Cardiac septum (tissue), 1 donor: ENCODE measurements around the gene CYFIP2. TPM values are rescaled to one million over a fixed set of nuclear protein-coding genes. Genes with fewer than 3 reads are reported as not detected.

ENCODE experiments used
- DNase-seq: peaks from one replicate; pipeline ENCODE4 v3.0.0-alpha.2; 2020; ENCODE audit warnings: low spot score
- intact Hi-C: fragments of 100-400 bp; cut with DNase I; formaldehyde crosslinking; loops from one replicate; pipeline ENCODE4 v1.14.0; 2022
- total RNA-seq: library from RNA; stranded (reverse); fragmentation: NEBNext Ultra II Directional; extraction: Animal tissue kit (Norgen Biotek cat#: 25700); gene quantifications from one replicate; pipeline ENCODE4 v1.2.1, GENCODE V29; 2021
- donor health status: DM: no; HTN: no; CAD: no.

CYFIP2 gene
- total RNA-seq, 1 donor from 2014 or later: 23.1 TPM

DNA sequence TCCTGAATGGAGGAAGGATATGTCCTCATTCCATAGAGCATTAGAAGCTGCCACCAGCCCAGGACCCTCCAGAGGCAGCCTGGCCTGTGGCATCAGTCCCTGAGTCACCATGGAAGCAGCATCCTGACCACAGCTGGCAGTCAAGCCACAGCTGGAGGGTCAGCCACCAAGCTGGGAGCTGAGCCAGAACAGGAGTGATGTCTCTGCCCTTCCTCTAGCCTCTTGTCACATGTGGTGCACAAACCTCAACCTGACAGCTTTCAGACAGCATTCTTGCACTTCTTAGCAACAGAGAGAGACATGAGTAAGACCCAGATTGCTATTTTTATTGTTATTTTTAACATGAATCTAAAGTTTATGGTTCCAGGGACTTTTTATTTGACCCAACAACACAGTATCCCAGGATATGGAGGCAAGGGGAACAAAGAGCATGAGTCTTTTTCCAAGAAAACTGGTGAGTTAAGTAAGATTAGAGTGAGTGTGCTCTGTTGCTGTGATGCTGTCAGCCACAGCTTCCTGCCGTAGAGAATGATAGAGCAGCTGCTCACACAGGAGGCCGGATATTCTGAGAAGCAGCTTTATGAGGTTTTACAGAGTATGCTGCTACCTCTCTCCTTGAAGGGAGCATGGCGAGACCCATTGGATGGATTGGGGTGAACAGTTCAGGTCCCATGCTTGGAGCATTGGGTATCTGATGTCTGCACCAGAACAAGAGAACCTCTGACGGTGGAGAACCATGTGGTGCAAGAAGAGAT lies 13.0 kb upstream of the CYFIP2 start:
- DNase-seq: no peak
- intact Hi-C loops: loop anchor here (2.0 kb wide), 1 partner anchor 60 kb away; no protein-coding TSS in a partner anchor

GRCh38 chr5:157253547-157253946 lies 12.4 kb upstream of the CYFIP2 start:
- peak; percentile 54 for DNase-seq
- intact Hi-C loops: loop anchor here (2.0 kb wide), 1 partner anchor 59 kb away; no protein-coding TSS in a partner anchor

DNA sequence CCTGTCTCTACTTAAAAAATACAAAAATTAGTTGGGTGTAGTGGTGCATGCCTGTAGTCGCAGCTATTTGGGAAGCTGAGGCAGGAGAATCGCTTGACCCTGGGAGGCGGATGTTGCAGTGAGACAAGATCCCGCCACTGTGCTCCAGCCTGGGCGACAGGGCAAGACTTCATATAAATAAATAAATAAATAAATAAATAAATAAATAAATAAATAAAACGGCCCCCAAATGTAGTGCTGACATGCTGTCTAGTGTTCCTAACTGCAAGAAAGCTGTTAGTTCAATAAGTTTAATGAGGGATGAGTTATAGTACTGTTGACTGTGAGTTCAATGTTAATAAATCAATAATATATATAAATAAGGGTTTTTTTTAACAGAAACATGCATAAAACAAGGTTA lies 7.5 kb upstream of the CYFIP2 start:
- DNase-seq: no peak
- intact Hi-C loops: no loop called here

DNA sequence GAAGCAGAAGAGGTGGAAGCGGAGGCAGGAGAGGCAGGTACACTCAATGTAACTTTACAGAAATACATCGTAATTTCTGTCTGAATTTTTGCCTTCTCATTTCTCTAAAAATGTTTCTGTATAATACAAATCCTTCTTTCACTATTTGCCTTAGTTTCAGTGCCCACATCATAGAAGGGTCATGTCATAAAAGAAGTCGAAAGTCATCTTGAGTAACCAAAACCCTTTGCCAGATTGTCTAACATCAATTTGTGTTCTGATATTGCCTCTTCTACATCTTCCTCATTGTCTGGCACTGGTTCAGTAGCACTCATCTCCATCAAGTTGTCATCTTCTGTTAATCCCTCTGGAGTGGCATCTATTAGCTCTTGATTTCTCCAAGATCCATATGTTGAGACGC lies 6.2 kb upstream of the CYFIP2 start:
- intact Hi-C loops: no loop called here
- DNase-seq: no peak

- intact Hi-C loops: no loop called here
- no peak for DNase-seq
Observed at GRCh38 chr5:157263496-157264090, 2.3 kb upstream of the CYFIP2 start.

- no peak for DNase-seq
- intact Hi-C loops: no loop called here
Observed at GRCh38 chr5:157266286-157267007, 524 bp downstream of the CYFIP2 start.

- intact Hi-C loops: no loop called here
- no peak for DNase-seq
Observed at GRCh38 chr5:157267025-157267424, 1.1 kb downstream of the CYFIP2 start.

DNA sequence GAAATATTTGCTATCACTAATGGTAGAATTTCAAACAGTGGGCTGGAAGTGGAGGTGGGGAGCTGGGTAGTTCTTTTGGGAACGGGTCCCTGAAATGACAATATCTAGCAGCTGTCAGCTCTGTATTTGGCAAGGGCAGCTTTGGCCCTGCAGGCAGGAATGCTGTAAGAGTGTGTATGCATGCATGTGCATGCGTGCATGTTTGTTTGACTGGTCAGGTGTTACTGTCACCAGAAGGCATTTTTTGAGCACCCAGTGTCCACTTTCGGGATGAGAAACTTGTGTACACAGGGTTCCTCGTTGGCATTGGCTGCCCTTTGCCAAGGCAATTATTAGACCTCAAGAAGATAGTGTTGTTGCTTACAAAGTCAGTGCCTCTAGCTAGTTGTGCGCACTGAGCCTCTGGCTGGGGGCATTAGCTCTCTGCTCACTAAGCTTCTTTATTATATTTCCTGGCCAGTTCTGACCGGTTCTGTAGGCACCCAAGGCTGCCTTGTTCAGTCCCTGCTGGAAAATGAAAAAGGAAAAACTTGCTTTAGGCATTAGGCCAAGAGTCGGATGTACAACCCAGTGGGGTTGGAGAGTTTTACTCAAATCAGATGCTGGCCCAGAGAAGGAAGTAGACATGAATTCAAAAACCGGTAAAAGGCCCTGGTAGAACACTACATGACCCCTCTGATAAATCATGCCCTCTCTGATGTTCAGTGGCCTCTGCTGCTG lies 2.0 kb downstream of the CYFIP2 start:
- intact Hi-C loops: no loop called here
- DNase-seq: no peak

- no peak for DNase-seq
- intact Hi-C loops: no loop called here
Observed at GRCh38 chr5:157269165-157269671, 3.3 kb downstream of the CYFIP2 start.

GRCh38 chr5:157269761-157270272 lies 3.9 kb downstream of the CYFIP2 start:
- intact Hi-C loops: no loop called here

GRCh38 chr5:157270771-157271170 lies 4.8 kb downstream of the CYFIP2 start:
- no peak for DNase-seq
- intact Hi-C loops: no loop called here

More at GRCh38 chr5:157269761-157270272, 3.9 kb downstream of the CYFIP2 start:
- DNase-seq: no peak

GRCh38 chr5:157271740-157272271 lies 5.9 kb downstream of the CYFIP2 start:
- DNase-seq: peak; percentile 86
- intact Hi-C loops: no loop called here

GRCh38 chr5:157273131-157273556 lies 7.2 kb downstream of the CYFIP2 start:
- intact Hi-C loops: no loop called here
- DNase-seq: no peak

DNA sequence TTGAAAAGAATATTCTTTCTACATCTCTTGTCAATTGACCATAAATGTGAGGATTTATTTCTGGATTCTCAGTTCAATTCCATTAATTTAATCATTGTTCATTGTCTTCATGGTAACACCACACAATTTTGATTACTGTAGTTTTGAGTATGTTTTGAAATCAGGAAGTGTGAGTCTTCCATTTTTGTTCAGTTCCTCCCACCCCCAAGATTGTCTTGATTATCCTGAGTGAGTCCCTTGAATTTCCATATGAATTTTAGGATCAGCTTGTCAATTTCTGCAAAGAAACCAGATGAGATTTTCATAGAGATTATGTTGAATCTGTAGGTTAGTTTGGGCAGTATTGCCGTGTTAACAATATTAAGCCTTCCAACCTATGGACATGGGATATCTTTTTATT lies 9.5 kb downstream of the CYFIP2 start:
- DNase-seq: no peak
- intact Hi-C loops: no loop called here

GRCh38 chr5:157278319-157279037 lies 12.6 kb downstream of the CYFIP2 start:
- intact Hi-C loops: no loop called here

GRCh38 chr5:157279605-157280239 lies 13.8 kb downstream of the CYFIP2 start:
- DNase-seq: no peak
- intact Hi-C loops: no loop called here

More at GRCh38 chr5:157278319-157279037, 12.6 kb downstream of the CYFIP2 start:
- DNase-seq: no peak

DNA sequence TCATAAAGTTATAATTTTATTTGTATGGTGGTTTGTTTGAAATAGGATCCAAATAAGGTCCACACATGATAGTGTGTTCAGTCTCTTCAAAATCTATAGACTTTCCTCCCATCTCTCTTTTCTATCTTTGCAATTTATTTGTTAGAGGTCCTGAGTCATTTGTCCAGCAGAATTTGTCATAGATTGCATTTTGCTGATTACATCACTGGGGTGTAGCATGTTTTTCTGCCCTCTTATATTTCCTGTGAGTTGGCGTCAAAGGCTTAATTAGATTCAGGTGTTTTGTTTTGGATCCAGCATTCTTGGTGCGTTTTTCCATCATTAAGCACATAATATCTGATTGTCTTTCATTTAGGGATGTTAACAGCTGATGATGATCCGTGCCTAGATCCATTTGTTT lies 15.0 kb downstream of the CYFIP2 start:
- intact Hi-C loops: no loop called here
- no peak for DNase-seq

- intact Hi-C loops: no loop called here
- no peak for DNase-seq
Observed at GRCh38 chr5:157282150-157282549, 16.2 kb downstream of the CYFIP2 start.
